GM03348 (cell line): Measurements from ENCODE around the gene ZNF526.
A peak's percentile ranks its signal among the peaks of the same experiment; 100 is the strongest.
"Not testable (repeated sequence)": the region's sequence is repeated elsewhere in the genome, so short reads cannot be mapped to it uniquely, and the experiment has no call there.

Experiments
- DNase-seq: peaks from one replicate; pipeline ENCODE4 v3.0.0; 2012; ENCODE audit warnings: low spot score

The ZNF526 gene

DNA sequence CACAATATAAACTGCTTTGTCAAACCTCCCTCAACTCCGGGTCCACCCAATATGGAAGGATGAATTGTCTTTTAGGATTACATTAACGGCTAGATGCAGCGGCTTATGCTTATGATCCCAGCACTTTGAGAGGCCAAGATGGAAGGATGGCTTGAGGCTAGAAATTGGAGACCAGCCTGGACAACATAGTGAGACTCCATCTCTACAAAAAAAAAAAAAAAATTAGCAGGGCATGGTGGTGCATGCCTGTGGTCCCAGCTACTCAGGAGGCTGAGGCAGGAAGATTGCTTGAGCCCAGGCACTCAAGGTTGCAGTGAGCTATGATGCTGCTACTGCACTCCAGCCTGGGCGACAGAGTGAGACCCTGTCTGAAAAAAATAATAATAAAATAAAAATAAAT is 46.0 kb downstream of the ZNF526 start:
- not testable (repeated sequence) for DNase-seq

DNA sequence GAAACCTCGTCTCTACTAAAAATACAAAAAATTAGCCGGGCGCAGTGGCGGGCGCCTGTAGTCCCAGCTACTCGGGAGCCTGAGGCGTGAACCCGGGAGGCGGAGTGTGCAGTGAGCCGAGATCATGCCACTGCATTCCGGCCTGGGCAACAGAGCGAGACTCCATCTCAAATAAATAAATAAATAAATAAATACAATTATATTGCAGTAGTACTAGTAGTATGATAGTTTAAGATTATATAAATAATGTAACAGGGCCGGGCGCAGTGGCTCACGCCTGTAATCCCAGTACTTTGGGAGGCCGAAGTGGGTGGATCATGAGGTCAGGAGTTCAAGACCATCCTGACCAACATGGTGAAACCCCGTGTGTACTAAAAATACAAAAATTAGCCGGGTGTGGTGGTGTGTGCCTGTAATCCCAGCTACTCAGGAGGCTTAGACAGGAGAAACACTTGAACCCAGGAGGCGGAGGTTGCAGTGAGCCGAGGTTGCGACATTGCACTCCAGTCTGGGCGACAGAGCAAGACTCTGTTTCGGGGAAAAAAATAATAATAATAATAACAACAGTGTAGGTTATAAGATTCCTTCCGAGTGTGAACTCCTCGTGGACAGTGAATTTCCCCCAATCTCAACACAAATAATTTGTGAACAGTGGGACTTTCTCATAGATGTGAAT is 47.0 kb downstream of the ZNF526 start:
- not testable (repeated sequence) for DNase-seq

DNA sequence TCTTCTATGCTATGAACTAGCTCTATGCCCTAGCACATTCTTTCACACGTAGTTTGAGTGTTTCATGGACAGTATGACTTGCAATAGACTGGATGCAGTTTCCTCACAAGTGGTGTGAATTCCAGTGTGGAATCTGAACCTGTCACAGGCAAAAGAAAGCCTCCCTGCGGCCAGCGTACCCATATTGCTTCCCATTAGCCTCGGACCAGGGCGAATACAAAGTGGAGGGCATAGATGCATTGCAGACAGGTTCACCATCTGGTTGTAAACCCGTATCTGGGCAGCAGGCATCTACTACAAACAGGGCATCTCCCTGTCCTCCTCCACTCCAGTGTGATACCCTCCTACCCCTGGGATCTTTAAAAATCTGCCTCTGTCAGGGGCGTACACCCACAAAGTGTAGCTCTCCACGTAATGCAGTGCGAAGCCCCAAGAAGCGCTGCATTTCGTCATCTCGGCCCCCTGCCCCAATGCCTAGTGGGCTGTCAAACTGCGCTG is 47.6 kb downstream of the ZNF526 start:
- no peak for DNase-seq

DNA sequence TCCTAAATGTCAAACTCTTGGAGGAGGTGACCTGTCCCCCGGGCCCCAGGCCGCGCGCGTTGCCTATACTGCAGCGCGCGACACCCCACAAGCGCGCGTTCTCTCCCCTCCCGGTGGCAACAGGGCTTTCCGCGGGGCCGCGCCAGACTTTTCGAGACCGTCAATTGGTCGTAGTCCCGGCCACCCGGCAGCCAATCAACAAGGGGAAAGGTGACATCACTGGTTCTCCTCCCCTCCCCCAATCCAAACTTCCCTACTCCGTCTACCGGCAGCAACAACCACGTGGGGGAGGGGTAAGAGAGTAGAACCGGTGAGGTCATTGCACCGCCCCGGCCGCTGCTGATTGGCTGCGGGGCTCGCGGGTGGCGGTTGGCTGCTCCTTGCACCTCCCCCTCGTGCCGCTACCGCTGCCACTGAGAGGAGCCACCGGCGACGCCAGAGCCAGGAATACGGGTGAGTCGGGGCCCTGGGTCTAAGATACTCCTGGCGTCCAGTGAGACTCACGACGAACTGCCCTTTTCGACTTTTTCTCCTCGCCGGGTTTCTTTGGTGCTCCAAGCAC is 48.1 kb downstream of the ZNF526 start:
- DNase-seq, result peak; percentile 95

DNA sequence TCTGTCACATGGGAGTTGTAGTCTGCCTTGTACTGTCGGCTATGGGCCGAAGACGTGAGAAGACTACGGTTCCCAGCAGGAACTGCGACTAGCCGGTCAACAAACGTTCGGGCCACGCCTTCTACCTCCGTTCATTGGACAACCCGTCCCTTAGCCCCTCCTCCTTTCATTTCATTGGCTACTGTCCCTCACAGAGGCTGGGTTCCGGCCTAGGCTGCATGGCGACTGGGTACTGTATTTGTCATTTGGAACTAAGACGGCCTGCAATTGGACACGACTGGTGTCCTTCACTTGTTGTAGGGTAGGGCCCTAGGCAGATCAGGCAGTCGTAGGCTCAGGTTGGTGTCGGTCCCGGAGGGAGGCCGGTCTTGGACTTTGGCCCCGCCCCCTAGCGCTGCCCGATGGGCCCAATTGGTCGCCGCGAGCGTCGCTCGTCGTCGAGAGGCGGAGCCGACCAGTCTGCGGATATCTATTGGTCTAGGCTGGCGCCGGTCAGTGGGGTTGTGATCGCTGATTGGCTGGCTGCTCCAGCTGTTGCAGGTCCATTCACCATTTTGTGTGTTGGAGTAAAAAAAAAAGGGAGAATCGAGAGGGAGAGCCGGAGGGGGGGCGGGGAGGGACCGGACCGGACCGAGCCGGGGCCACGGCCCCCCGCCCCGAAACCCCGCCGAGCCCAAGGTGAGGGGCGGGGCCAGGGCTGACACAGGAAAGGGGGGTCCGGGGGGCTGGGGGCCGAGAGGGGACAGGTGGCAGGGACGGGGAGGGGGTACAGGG is 48.8 kb downstream of the ZNF526 start, which contains the start of gene CIC:
TSS of gene CIC (plus strand) at position 549 of the 774 bp plus-strand sequence. CDS start 2,532 bp downstream, outside the sequence.
- peak; percentile 96 for DNase-seq

DNA sequence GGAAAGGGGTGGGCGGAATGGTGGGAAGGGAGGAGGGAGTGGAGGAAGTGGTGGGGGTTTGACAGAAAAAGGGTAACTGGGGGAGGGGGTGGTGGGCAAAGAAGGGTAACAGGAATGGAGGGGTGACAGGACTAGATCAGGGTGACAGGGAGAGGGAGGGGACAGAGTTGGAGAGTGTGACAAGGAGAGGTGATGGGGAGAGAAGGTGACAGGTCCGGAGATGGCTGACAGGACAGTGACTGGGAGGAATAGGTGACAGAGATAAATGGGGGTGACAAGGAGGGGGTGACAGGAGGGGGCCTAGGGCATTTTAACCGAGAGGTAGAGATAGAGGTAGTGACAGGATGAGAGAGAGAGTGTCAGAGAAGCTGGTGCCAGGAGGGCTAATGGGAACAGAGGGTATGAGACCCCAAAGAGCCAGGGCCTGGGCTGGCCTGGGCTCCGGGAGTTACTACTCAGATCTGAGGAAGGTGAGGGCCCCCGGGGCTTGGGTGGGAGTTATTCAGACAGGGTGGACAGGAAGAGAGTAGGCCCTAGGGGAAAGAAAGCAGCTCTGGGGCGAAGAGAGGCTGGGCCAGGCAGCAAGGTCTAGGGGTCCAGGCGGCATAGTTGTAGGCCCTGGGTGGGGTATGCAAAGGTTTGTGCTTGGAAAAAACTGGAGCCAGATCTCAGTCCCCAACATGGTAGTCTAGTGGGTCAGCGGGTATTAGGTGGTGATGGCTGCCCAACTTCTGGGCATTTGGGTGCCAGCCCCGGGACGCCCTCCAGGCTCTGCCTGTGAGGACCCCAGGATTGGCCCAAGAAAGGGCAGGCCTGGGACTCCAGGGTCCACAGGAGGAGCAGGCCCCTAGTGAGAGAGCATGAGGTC is 49.6 kb downstream of the ZNF526 start:
- DNase-seq, result no peak

DNA sequence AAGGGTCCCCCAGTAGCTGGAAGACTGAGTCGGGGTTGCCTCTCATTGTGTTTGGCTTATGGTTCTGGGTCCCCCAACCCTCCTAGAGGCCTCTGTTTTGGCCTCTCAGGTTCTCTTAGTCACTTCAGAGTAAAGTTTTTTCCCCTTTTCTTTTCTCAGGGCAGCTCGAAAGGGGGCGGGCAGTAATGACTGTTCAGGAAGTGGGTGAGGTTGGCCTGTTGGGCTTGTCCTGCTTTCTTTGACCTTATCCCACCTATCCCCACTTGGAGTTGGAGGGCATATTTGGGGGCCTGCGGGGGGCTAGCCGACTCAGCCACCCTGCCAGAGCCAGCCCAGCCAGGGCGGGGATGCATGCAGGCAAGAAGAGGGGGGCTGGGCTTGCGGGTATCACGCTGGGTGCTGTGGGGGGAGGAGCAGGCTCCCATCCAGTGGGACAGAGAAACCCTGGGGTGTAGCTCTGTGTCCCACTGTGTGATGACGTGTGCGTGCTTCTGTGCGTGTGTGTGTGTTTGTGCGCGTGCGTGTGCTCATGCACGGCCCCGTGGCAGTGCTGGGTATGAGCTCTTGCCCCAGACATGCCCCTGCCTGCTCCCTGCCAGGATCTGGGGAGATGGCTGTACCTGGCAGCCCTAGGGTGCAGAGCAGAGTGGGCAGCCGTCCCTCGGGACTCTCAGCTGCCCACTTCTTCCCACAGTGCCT is 50.4 kb downstream of the ZNF526 start:
- peak; percentile 79 for DNase-seq

DNA sequence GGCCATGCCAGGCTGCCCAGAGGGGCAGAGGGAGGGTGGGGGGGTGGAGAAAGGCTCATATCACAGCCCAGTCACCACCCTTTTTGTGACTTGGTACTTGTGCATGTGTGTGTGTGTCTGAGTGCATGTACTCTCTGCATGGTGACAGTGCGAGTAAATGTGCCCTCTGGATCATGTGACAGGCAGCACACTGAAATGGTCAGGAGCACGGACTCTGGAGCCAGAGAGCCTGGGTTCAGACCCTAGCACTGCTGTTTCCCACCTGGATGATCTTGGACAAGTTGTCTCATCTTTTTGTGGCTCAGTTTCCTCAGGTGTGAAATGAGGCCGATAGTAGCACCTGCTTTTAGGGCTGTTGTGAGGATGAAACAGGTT is 50.9 kb downstream of the ZNF526 start:
- no peak for DNase-seq

DNA sequence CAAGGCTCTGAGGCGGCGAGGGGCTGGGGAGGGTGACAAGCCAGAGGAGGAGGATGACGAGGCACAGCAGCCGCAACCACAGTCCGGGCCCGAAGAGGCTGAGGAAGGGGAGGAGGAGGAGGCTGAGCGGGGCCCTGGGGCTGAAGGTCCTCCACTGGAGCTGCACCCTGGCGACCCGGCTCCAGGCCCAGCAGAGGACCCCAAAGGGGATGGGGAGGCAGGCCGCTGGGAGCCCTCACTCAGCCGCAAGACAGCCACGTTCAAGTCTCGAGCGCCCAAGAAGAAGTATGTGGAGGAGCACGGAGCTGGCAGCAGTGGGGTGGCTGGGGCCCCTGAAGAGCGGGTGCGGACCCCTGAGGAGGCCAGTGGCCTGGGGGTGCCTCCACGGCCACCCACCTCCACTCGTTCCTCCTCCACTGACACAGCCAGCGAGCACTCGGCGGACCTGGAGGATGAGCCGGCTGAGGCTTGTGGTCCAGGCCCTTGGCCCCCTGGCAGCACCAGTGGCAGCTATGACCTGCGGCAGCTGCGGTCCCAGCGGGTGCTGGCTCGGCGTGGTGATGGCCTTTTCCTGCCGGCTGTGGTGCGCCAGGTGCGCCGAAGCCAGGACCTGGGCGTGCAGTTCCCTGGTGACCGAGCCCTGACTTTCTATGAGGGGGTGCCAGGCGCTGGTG is 51.9 kb downstream of the ZNF526 start:
- no peak for DNase-seq

DNA sequence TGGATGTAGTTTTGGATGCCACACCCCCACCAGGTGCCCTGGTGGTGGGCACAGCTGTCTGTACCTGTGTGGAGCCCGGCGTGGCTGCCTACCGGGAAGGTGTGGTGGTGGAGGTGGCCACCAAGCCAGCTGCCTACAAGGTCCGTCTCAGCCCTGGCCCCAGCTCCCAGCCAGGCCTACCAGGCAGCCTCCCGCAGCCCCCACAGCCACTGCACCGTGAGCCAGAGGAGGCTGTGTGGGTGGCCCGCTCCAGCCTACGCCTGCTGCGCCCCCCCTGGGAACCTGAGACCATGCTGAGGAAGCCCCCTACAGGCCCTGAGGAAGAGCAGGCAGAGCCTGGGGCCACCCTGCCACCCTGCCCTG is 52.4 kb downstream of the ZNF526 start:
- DNase-seq, result no peak

DNA sequence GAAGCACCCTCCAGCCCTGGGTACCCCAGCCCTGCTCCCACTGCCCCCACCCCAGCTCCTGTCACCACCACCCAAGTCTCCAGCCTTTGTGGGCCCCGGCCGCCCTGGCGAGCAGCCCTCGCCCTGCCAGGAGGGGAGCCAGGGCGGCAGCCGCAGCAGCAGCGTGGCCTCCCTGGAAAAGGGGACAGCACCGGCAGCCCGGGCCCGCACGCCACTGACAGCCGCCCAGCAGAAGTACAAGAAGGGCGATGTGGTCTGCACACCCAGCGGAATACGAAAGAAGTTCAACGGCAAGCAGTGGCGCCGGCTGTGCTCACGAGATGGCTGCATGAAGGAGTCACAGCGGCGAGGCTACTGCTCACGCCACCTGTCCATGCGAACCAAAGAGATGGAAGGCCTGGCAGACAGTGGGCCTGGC is 52.9 kb downstream of the ZNF526 start:
- DNase-seq, result no peak

DNA sequence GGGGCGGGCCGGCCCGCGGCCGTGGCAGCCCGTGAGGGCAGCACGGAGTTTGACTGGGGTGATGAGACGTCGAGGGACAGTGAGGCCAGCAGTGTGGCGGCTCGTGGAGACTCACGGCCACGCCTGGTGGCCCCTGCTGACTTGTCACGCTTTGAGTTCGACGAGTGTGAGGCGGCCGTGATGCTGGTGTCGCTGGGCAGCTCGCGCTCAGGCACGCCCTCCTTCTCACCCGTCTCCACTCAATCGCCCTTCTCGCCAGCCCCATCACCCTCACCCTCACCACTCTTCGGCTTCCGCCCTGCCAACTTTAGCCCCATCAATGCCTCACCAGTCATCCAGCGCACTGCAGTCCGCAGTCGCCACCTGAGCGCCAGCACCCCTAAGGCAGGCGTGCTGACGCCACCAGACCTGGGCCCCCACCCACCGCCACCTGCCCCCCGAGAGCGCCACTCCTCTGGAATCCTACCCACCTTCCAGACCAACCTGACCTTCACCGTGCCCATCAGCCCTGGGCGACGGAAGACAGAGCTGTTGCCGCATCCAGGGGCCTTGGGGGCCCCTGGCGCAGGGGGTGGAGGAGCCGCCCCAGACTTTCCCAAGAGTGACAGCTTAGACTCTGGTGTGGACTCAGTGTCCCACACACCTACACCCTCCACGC is 53.4 kb downstream of the ZNF526 start:
- DNase-seq, result no peak

DNA sequence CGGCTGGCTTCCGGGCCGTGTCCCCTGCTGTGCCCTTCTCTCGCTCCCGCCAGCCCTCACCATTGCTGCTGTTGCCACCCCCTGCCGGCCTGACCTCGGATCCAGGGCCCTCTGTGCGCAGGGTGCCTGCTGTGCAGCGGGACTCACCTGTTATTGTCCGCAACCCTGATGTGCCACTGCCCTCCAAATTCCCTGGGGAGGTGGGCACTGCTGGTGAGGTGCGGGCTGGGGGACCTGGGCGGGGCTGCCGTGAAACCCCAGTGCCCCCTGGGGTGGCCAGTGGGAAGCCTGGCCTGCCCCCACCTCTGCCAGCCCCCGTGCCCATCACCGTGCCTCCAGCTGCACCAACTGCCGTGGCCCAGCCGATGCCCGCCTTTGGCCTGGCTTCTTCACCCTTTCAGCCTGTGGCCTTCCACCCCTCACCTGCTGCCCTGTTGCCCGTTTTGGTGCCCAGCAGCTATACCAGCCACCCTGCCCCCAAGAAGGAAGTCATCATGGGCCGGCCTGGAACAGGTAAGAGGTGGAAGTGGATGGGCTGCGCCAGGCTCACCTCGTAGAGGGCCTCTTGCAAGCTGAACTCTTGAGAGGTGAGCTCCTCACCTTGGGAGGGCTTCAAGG is 54.1 kb downstream of the ZNF526 start:
- no peak for DNase-seq

DNA sequence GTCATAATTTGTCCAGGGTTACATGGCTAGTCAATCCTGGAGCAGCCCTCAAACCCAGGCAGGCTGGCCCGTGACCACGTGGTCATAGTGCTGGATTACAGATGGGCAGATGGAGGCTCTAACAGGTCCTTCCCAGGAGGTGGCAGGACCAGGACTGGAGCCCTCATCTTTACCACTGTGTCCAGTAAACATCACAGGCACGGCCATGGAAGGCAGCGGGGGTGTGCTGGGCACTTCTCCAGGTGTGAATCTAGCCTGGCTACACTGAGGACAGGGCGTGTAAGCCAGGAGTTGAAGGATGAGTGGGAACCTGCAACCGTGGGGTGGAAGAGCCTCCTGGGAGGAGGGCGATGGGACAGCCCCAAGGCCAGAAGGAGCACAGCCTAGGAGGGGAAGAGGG is 55.0 kb downstream of the ZNF526 start:
- DNase-seq, result no peak

DNA sequence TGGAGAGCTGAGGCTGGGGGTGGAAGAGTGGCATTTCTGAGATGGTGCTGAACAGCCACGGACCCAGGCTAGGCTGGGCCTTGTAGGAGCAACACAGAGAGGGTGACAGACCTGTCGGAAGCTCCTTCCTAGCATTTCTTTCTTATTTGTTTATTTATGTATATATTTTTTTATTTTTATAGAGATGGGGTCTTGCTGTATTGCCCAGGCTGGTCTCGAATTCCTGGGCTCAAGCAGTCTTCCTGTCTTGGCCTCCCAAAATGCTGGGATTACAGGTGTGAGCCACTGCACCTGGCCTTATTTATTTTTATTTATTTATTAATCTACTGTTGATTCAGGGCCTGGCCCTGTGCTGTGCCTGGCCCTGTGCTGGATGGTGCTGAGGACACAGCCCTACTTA is 55.4 kb downstream of the ZNF526 start:
- DNase-seq, result no peak

DNA sequence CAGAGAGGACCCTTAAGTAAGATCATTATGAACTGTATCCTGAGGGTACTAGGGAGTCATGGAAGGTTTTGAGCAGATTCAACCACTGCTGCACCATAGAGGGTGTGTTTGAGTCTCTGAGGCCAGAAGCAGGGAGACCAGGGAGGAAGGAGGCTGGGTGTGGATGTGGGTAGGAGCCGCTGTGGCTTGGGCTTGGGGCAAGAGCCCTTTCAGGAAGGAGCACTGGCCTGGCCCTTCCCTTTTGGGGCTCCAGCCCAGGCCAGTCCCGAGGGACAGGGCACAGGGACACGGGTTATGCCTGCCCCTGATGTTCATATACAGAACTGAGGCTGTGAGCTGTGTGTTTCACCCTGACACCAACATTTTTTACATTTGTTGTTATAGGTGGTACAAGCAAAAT is 56.2 kb downstream of the ZNF526 start:
- no peak for DNase-seq

DNA sequence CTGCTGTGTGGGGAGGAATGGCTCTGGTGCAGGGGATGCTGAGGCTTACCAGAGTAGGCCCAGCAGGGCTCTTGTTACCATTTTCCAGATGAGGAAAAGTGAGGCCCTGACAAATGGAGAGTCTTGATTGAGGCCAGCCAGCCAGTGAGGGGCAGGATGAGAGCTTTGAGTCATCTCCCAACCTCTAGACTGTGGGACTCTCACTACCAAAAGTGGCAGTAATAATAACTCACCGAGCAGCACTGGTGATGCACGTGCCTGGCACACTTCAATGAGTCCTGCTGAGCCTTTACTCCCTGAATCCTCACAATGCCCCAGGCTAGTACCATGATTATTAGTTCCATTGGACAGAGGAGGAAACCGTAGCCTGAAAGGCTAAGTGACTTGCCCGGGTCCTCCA is 56.7 kb downstream of the ZNF526 start:
- no peak for DNase-seq
